DOHH2 (cell line): ENCODE data around the gene CWC22.

ENCODE experiments used
- CTCF ChIP-seq: fragments of 200-600 bp; sonication (generic); IDR thresholded peaks from one replicate; pipeline ENCODE4 v1.5.1; 2014; ENCODE audit warnings: antibody characterized with exemption, mild to moderate bottlenecking, low read depth, low read length; ENCODE audit not compliant: poor library complexity, severe bottlenecking
- EZH2phosphoT487 ChIP-seq: fragments of 200-600 bp; sonication (generic); IDR thresholded peaks from 2 replicates; pipeline ENCODE4 v1.6.1; 2017; ENCODE audit warnings: borderline replicate concordance, mild to moderate bottlenecking, antibody characterized with exemption, low read length, moderate library complexity, mixed read lengths

GRCh38 chr2:179917272-179917671, 89.8 kb downstream of the CWC22 start:
- TF ChIP-seq CTCF, result no peak
- TF ChIP-seq EZH2phosphoT487, result no peak
